ENCODE results near the gene METTL26.

GRCh38 chr16:622920-623280 is 13.2 kb downstream of the METTL26 start:
- no peak for TF ChIP-seq MAX (IDR thresholded peaks at IDR 0.05)
- TF ChIP-seq EGR1 (IDR thresholded peaks at IDR 0.05) = no peak
- TF ChIP-seq TAF1 (IDR thresholded peaks at IDR 0.05; ENCODE audit: low read depth) = no peak
- no peak for TF ChIP-seq YY1 (IDR thresholded peaks at IDR 0.05; ENCODE audit: low read depth)
- no peak for TF ChIP-seq NFIC (IDR thresholded peaks at IDR 0.05)
- no peak for TF ChIP-seq REST (IDR thresholded peaks at IDR 0.05; ENCODE audit: low read depth)
- TF ChIP-seq RAD21 (IDR thresholded peaks at IDR 0.05; ENCODE audit: low read depth) = no peak
- TF ChIP-seq CEBPB (IDR thresholded peaks at IDR 0.05) = no peak
- no peak for TF ChIP-seq FOXM1 (IDR thresholded peaks at IDR 0.05; ENCODE audit: borderline replicate concordance, low read depth)
- no peak for TF ChIP-seq USF1 (IDR thresholded peaks at IDR 0.05)
- TF ChIP-seq EP300 (IDR thresholded peaks at IDR 0.05; ENCODE audit: borderline replicate concordance) = no peak
